LNCaP clone FGC (cell line): ENCODE results near the gene CELF4.

Experiments
- DNase-seq: peaks from one replicate; pipeline ENCODE4 v3.0.0-alpha.2; 2011; ENCODE audit warnings: low read depth
- H3K4me3 ChIP-seq: 2 replicates; pipeline ENCODE4 v1.5.1; 2011; ENCODE audit warnings: mild to moderate bottlenecking, low read depth, low read length, control low read depth
- CTCF ChIP-seq: IDR thresholded peaks from 2 replicates; pipeline ENCODE4 v1.5.1; 2012; ENCODE audit warnings: mild to moderate bottlenecking; ENCODE audit not compliant: control insufficient read depth, insufficient read depth; ENCODE audit errors: extremely low read depth

The CELF4 gene

GRCh38 chr18:37297106-37297505 is 268.5 kb downstream of the CELF4 start:
- no peak for DNase-seq
- no peak for TF ChIP-seq CTCF
- H3K4me3 ChIP-seq = no peak overlapping the region

GRCh38 chr18:37294951-37295350 is 270.6 kb downstream of the CELF4 start:
- DNase-seq = no peak
- peak; percentile 37 for TF ChIP-seq CTCF
- H3K4me3 ChIP-seq = no peak overlapping the region

GRCh38 chr18:37293359-37293758 is 272.2 kb downstream of the CELF4 start:
- no peak for TF ChIP-seq CTCF
- H3K4me3 ChIP-seq = no peak overlapping the region
- no peak for DNase-seq

GRCh38 chr18:37289423-37289822 is 276.2 kb downstream of the CELF4 start:
- TF ChIP-seq CTCF = no peak
- DNase-seq = no peak
- no peak overlapping the region for H3K4me3 ChIP-seq

GRCh38 chr18:37287601-37288000 is 278.0 kb downstream of the CELF4 start:
- DNase-seq = no peak
- no peak overlapping the region for H3K4me3 ChIP-seq
- no peak for TF ChIP-seq CTCF

- no peak for DNase-seq
- H3K4me3 ChIP-seq = no peak overlapping the region
- TF ChIP-seq CTCF = no peak
Measured at GRCh38 chr18:37286801-37287200, 278.8 kb downstream of the CELF4 start.

GRCh38 chr18:37285825-37286224 is 279.8 kb downstream of the CELF4 start:
- no peak for DNase-seq
- H3K4me3 ChIP-seq = no peak overlapping the region
- no peak for TF ChIP-seq CTCF
